Astrocyte of the spinal cord (primary cell): ENCODE results near the gene UPF2.

ENCODE experiments used
- DNase-seq: peaks from one replicate; pipeline ENCODE4 v3.0.0; 2011; ENCODE audit warnings: low read depth, low spot score
- H3K4me3 ChIP-seq: 2 replicates; pipeline ENCODE4 v1.5.1; 2011; ENCODE audit warnings: low read depth, mild to moderate bottlenecking, low read length, moderate library complexity
- in situ Hi-C: cut with HindIII; loops from 2 replicates; pipeline ENCODE4 v1.10.0; 2017; ENCODE audit warnings: low sequenced_read_pairs
- TF ChIP-seq, protein P1 (sequence below): IDR thresholded peaks from 2 replicates; pipeline ENCODE4 v1.5.1; 2012; ENCODE audit warnings: low read depth, mild to moderate bottlenecking, low read length, inconsistent platforms

UPF2 gene

DNA sequence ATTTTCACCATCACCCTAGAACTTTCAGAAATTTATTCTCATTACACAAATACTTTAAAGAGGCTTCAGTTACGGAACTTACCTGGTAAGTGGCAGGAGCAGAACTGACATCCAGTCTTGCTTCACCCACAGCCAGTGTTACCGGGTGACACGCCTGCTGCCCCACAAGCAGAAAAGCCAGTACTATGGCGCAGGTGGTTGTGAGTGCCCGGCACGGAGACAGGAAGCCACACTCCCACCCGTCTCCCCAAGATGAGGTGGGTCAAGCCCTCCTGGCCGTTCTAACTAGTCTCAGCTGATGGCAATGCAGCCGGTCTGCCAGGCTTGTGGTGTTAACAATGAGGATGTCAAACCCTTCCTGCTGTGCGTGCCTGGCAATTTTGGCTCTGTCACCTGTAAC lies 132.5 kb downstream of the UPF2 start:
- in situ Hi-C loops: no loop called here
- no peak overlapping the region for H3K4me3 ChIP-seq
- DNase-seq: no peak
- TF ChIP-seq, protein P1, sequence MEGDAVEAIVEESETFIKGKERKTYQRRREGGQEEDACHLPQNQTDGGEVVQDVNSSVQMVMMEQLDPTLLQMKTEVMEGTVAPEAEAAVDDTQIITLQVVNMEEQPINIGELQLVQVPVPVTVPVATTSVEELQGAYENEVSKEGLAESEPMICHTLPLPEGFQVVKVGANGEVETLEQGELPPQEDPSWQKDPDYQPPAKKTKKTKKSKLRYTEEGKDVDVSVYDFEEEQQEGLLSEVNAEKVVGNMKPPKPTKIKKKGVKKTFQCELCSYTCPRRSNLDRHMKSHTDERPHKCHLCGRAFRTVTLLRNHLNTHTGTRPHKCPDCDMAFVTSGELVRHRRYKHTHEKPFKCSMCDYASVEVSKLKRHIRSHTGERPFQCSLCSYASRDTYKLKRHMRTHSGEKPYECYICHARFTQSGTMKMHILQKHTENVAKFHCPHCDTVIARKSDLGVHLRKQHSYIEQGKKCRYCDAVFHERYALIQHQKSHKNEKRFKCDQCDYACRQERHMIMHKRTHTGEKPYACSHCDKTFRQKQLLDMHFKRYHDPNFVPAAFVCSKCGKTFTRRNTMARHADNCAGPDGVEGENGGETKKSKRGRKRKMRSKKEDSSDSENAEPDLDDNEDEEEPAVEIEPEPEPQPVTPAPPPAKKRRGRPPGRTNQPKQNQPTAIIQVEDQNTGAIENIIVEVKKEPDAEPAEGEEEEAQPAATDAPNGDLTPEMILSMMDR: no peak

DNA sequence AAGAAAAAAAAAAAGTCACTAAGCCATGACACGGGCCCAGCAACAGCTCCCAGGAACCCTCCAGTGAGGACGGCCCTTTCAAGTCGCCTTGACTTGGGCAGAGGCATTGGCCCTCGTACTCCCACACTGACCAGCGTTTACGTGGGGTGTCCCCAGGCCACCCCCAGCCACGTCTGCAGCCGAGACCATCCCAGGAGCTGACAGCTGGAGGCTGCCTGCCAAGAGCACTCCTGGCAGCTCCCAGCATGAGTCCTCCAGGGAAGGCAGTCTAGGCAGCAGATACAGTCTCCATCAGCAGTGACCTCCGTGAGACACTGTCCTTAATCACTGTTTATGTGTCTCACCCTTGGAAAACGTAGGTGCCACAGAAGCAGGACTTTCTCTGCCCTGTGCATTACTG lies 133.0 kb downstream of the UPF2 start:
- TF ChIP-seq, protein P1: no peak
- in situ Hi-C loops: no loop called here
- no peak overlapping the region for H3K4me3 ChIP-seq
- DNase-seq: no peak

DNA sequence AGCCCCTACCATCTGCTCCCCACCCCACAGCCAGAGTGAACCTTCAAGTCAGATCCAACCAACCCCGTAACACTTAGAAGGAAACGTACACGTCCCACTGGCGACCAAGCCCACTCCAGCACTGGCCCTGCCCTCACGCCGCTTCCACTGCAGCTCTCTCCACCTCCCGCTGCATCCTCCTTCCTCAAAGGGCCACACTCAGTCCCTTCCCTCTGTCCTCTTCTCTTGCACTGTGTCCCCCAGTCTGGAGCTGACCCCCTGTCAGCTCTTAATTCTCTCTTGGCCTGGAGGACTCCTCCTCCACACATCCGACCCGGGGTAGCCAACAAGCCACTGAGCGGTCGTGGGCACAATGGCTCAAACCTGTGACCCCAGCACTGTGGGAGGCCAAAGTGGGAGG lies 133.6 kb downstream of the UPF2 start:
- in situ Hi-C loops: no loop called here
- DNase-seq: no peak
- H3K4me3 ChIP-seq: no peak overlapping the region
- TF ChIP-seq, protein P1: no peak

DNA sequence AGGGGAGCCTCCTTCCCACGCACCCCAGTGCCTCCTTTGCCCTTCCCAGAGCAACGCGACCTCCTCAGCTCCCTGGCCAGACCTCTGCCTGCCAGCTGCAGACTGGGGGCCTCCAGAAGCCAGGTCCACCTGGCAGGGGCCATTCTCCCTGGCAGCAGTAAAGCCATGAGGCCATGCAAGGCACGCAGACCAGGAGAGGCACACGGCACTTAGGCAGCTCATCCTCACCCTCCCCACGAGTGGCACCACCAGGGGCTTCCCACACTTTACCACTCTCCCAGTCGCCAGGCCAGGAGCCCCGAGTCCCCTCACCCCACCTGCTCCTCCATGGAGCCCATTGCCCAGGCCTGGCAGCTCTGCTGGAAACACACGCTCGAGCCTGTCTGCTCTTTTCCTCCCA lies 134.1 kb downstream of the UPF2 start:
- DNase-seq: no peak
- H3K4me3 ChIP-seq: no peak overlapping the region
- in situ Hi-C loops: no loop called here
- TF ChIP-seq, protein P1: no peak

DNA sequence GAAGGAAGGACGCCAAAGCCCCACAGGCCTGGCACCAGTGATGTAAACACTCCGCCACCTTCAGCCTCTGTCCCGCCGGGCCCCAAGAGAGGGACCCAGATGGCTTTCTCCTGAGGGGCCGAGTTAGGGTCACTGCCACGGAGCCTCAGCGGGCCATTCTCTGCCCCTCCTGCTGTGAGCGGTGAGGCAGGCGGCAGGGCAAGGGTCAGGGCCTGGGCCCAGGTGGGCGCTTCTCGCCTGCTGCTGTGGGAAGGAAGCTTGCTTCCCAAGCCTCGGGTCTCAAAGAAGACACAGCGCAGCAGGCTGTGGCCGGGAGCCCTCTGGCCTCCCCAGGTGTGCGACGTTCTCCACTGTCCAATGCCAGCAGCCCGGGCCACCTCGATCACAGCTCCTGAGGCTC lies 134.7 kb downstream of the UPF2 start:
- H3K4me3 ChIP-seq: no peak overlapping the region
- no peak for DNase-seq
- in situ Hi-C loops: no loop called here
- TF ChIP-seq, protein P1: no peak

DNA sequence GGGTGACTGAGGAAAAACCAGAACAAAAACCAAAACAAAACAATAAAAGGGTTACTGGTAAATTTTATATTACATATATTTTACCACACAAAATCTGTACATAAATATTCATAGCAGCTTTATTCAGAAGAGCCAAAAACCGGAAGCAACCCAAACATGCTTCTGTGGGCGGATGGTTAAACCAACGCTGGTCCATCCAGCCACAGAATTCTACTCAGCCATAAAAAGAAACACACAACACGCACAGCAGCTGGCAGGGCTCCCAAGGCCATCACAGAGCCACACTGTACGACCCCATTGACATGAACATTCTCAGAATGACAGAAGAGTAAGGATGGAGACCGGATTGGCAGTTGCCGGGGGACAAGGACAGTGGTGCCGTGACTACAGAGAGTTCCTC lies 135.9 kb downstream of the UPF2 start:
- in situ Hi-C loops: no loop called here
- TF ChIP-seq, protein P1: no peak
- no peak overlapping the region for H3K4me3 ChIP-seq
- DNase-seq: no peak

DNA sequence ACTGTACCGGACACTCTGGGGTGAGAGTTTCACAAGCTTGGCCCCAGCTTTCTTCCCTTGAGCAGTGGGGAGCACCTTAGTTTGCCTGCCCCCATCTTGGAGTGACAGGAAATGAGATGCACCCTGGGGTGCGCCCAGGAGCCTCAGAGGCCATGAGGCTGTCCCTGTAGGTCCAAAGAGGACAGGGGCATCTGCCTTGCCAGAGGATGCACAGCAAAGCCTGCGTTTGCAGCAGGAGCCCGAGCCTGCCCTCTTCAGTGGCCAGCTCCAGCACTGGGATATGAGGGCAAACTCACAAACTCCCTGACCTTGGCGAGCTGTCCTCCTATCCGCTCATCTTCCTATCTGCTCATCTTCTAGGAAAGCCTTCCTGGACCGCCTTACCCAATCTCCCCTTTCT lies 140.0 kb downstream of the UPF2 start:
- DNase-seq: no peak
- H3K4me3 ChIP-seq: no peak overlapping the region
- TF ChIP-seq, protein P1: no peak
- in situ Hi-C loops: no loop called here
